IMR-90 (cell line): ENCODE results near the gene HEATR9. TPM values are rescaled to one million over a fixed set of nuclear protein-coding genes. Genes with fewer than 3 reads are reported as not detected.

Experiments used
- ATAC-seq: fragments of 200-7000 bp; cut with Tn5 transposase; 2 replicates; pipeline ENCODE4 v1.9.1; 2020; ENCODE audit warnings: low read depth, mild to moderate bottlenecking, moderate library complexity
- BruUV-seq: library from RNA; stranded (reverse); fragments of 400-500 nt; replicated peaks from 2 replicates; lab custom pipeline; 2021; lab: Mats Ljungman, UMichigan
- CTCF ChIA-PET: fragments of 300-600 bp; formaldehyde crosslinking; extraction: SDS; loops from one replicate; lab custom pipeline; 2021; ENCODE audit warnings: antibody characterized with exemption; lab: Yijun Ruan, JAX
- POLR2A ChIA-PET: fragments of 300-600 bp; sonication (Branson Sonifier 250); formaldehyde crosslinking; loops from one replicate; lab custom pipeline; 2022; ENCODE audit warnings: antibody characterized with exemption; ENCODE audit not compliant: unreplicated experiment; lab: Charles Lee
- DNase-seq: peaks from one replicate; pipeline ENCODE4 v3.0.0; 2013
- H2AFZ ChIP-seq: replicated peaks from 2 replicates; pipeline ENCODE3; 2013; ENCODE audit warnings: low read length, mild to moderate bottlenecking; ENCODE audit not compliant: poor library complexity
- H2AK5ac ChIP-seq: 2 replicates; pipeline ENCODE4 v1.6.1; 2013; ENCODE audit warnings: low read depth, low read length, inconsistent platforms
- H2AK9ac ChIP-seq: replicated peaks from 2 replicates; pipeline ENCODE3; 2013; ENCODE audit warnings: mild to moderate bottlenecking, low read depth, low read length, moderate library complexity; ENCODE audit not compliant: poor library complexity
- H2BK120ac ChIP-seq: 2 replicates; pipeline ENCODE4 v1.6.1; 2013; ENCODE audit warnings: low read depth, low read length, inconsistent platforms
- H2BK15ac ChIP-seq: 3 replicates; pipeline ENCODE4 v1.6.1; 2013; ENCODE audit warnings: low read depth, low read length, inconsistent platforms
- H2BK20ac ChIP-seq: 2 replicates; pipeline ENCODE4 v1.6.1; 2013; ENCODE audit warnings: low read depth, mild to moderate bottlenecking, inconsistent platforms, low read length, moderate library complexity
- H2BK5ac ChIP-seq: 2 replicates; pipeline ENCODE4 v1.6.1; 2013; ENCODE audit warnings: mild to moderate bottlenecking, low read depth, low read length, inconsistent platforms; ENCODE audit not compliant: poor library complexity, severe bottlenecking
- H3K14ac ChIP-seq: replicated peaks from 2 replicates; pipeline ENCODE4 v1.6.1; 2013; ENCODE audit warnings: low read depth, low read length, inconsistent platforms
- H3K18ac ChIP-seq: 2 replicates; pipeline ENCODE4 v1.6.1; 2013; ENCODE audit warnings: low read depth, low read length, control low read depth
- H3K23ac ChIP-seq: 2 replicates; pipeline ENCODE4 v1.6.1; 2013; ENCODE audit warnings: low read depth, low read length, inconsistent platforms
- H3K27ac ChIP-seq: 2 replicates; pipeline ENCODE4 v1.5.1; 2013; ENCODE audit warnings: mild to moderate bottlenecking, control low read depth, low read length; ENCODE audit not compliant: insufficient read depth
- H3K27me3 ChIP-seq: 2 replicates; pipeline ENCODE4 v1.6.1; 2013; ENCODE audit warnings: low read length; ENCODE audit not compliant: control insufficient read depth, insufficient read depth
- H3K36me3 ChIP-seq: 2 replicates; pipeline ENCODE4 v1.6.1; 2013; ENCODE audit warnings: low read length, mixed read lengths; ENCODE audit not compliant: control insufficient read depth, insufficient read depth
- H3K4ac ChIP-seq: 2 replicates; pipeline ENCODE4 v1.6.1; 2013; ENCODE audit warnings: low read depth, low read length, inconsistent platforms
- H3K4me1 ChIP-seq: 2 replicates; pipeline ENCODE4 v1.6.1; 2013; ENCODE audit warnings: low read length, mixed read lengths; ENCODE audit not compliant: control insufficient read depth, insufficient read depth
- H3K4me2 ChIP-seq: 2 replicates; pipeline ENCODE4 v1.6.1; 2013; ENCODE audit warnings: low read depth, mild to moderate bottlenecking, control low read depth, low read length, moderate library complexity
- H3K4me3 ChIP-seq: 2 replicates; pipeline ENCODE4 v1.5.1; 2013; ENCODE audit warnings: low read depth, mild to moderate bottlenecking, control low read depth, low read length, moderate library complexity; ENCODE audit not compliant: insufficient read depth
- H3K56ac ChIP-seq: 2 replicates; pipeline ENCODE4 v1.6.1; 2013; ENCODE audit warnings: low read length, inconsistent platforms; ENCODE audit not compliant: insufficient read depth; ENCODE audit errors: extremely low read depth
- H3K79me1 ChIP-seq, 2 experiments: 2 replicates each; pipeline ENCODE4 v1.6.1; 2013; ENCODE audit warnings: low read length in 2 of 2, inconsistent platforms in 1 of 2, low read depth in 1 of 2
- H3K9ac ChIP-seq: 2 replicates; pipeline ENCODE4 v1.6.1; 2013; ENCODE audit warnings: low read depth, low read length, control low read depth
- H3K9me1 ChIP-seq: 2 replicates; pipeline ENCODE4 v1.6.1; 2013; ENCODE audit warnings: low read length, inconsistent platforms; ENCODE audit not compliant: insufficient read depth
- H3K9me3 ChIP-seq: 2 replicates; pipeline ENCODE4 v1.6.1; 2013; ENCODE audit warnings: low read length; ENCODE audit not compliant: control insufficient read depth, insufficient read depth
- H4K20me1 ChIP-seq: 2 replicates; pipeline ENCODE4 v1.6.1; 2013; ENCODE audit warnings: low read length, inconsistent platforms; ENCODE audit not compliant: insufficient read depth
- H4K5ac ChIP-seq: 2 replicates; pipeline ENCODE4 v1.6.1; 2013; ENCODE audit warnings: mild to moderate bottlenecking, low read depth, low read length, control low read depth
- H4K8ac ChIP-seq, 2 experiments: 2 replicates each; pipeline ENCODE4 v1.6.1; 2013; ENCODE audit warnings: low read depth in 2 of 2, low read length in 2 of 2, control low read depth in 1 of 2, inconsistent platforms in 1 of 2
- H4K91ac ChIP-seq: 2 replicates; pipeline ENCODE4 v1.6.1; 2013; ENCODE audit warnings: low read depth, low read length, inconsistent platforms; ENCODE audit not compliant: insufficient read depth
- BHLHE40 ChIP-seq: fragments of 150-350 bp; IDR thresholded peaks from 2 replicates; pipeline ENCODE4 v1.6.1; 2016; ENCODE audit warnings: mild to moderate bottlenecking, low read depth, low read length
- CEBPB ChIP-seq: IDR thresholded peaks from 2 replicates; pipeline ENCODE4 v1.6.1; 2012; ENCODE audit warnings: low read depth, low read length, improper control_type of control experiment
- CHD1 ChIP-seq: IDR thresholded peaks from 2 replicates; pipeline ENCODE4 v1.6.1; 2012; ENCODE audit warnings: low read depth, low read length, improper control_type of control experiment
- CTCF ChIP-seq: conservative IDR thresholded peaks from 2 replicates; pipeline ENCODE4 v1.5.1; 2012; ENCODE audit warnings: mild to moderate bottlenecking, low read depth, low read length, improper control_type of control experiment
- ELK1 ChIP-seq: fragments of 150-350 bp; IDR thresholded peaks from 2 replicates; pipeline ENCODE4 v1.6.1; 2016; ENCODE audit warnings: low read depth, mild to moderate bottlenecking, low read length, moderate library complexity, borderline replicate concordance
- FOS ChIP-seq: fragments of 150-350 bp; IDR thresholded peaks from 2 replicates; pipeline ENCODE4 v1.6.1; 2016; ENCODE audit warnings: low read depth, low read length
- MAFK ChIP-seq: IDR thresholded peaks from 2 replicates; pipeline ENCODE4 v1.6.1; 2012; ENCODE audit warnings: low read depth, low read length, improper control_type of control experiment
- MAZ ChIP-seq: IDR thresholded peaks from 2 replicates; pipeline ENCODE4 v1.6.1; 2012; ENCODE audit warnings: low read depth, mild to moderate bottlenecking, low read length, improper control_type of control experiment, moderate library complexity, borderline replicate concordance
- MXI1 ChIP-seq: IDR thresholded peaks from 2 replicates; pipeline ENCODE4 v1.6.1; 2012; ENCODE audit warnings: low read depth, mild to moderate bottlenecking, low read length, moderate library complexity, borderline replicate concordance
- NFE2L2 ChIP-seq: fragments of 150-350 bp; IDR thresholded peaks from 2 replicates; pipeline ENCODE4 v1.6.1; 2016; ENCODE audit warnings: low read depth, mild to moderate bottlenecking, low read length
- POLR2A ChIP-seq: IDR thresholded peaks from 2 replicates; pipeline ENCODE4 v1.6.1; 2012; ENCODE audit warnings: mild to moderate bottlenecking, low read depth, low read length
- RAD21 ChIP-seq: IDR thresholded peaks from 2 replicates; pipeline ENCODE4 v1.6.1; 2012; ENCODE audit warnings: low read length, improper control_type of control experiment
- RCOR1 ChIP-seq: IDR thresholded peaks from 2 replicates; pipeline ENCODE4 v1.6.1; 2012; ENCODE audit warnings: mild to moderate bottlenecking, low read length, improper control_type of control experiment; ENCODE audit not compliant: insufficient replicate concordance
- RFX5 ChIP-seq: IDR thresholded peaks from 2 replicates; pipeline ENCODE4 v1.8.0; 2012; ENCODE audit warnings: low read depth, mild to moderate bottlenecking, low read length, moderate library complexity
- SMC3 ChIP-seq: fragments of 150-350 bp; IDR thresholded peaks from 2 replicates; pipeline ENCODE4 v1.6.1; 2016; ENCODE audit warnings: low read depth, mild to moderate bottlenecking, antibody characterized with exemption, low read length, moderate library complexity
- WGBS, 2 experiments: methylation state at CpG; one replicate each; pipeline versions ENCODE4 v1.1.5 to v1.1.7; 2013; ENCODE audit warnings: missing lambda C conversion rate in 2 of 2; ENCODE audit not compliant: insufficient read length in 1 of 2; ENCODE audit errors: extremely low coverage in 2 of 2; 5-methylcytosine and 5-hydroxymethylcytosine counted together
- dilution Hi-C: fragments of 300-500 bp; cut with HindIII; formaldehyde crosslinking; loops from one replicate; pipeline ENCODE4 v1.14.3; 2018; ENCODE audit warnings: low sequenced_read_pairs; ENCODE audit not compliant: unreplicated experiment
- in situ Hi-C: fragments of 300-500 bp; cut with MboI; formaldehyde crosslinking; loops from 3 replicates; pipeline ENCODE4 v1.14.3; 2019; ENCODE audit warnings: low sequenced_read_pairs, inconsistent platforms, mixed read lengths
- intact Hi-C: fragments of 100-400 bp; cut with micrococcal nuclease; formaldehyde crosslinking; loops from 2 replicates; pipeline ENCODE4 v1.10.0; 2022
- polyA plus RNA-seq, 3 experiments: library from polyadenylated mRNA; depleted of rRNA; stranded (reverse); fragments of >200 nt; gene quantifications; 2 replicates each; pipeline ENCODE4 v1.2.3, GENCODE V29; 2012; ENCODE audit warnings: low replicate concordance in 1 of 3
- total RNA-seq: library from RNA; depleted of rRNA; stranded (reverse); fragments of >200 nt; gene quantifications from 2 replicates; pipeline ENCODE4 v1.2.3, GENCODE V29; 2012
- TF ChIP-seq, protein P1 (sequence below): fragments of 150-350 bp; IDR thresholded peaks from 2 replicates; pipeline ENCODE4 v1.6.1; 2017; ENCODE audit warnings: mild to moderate bottlenecking, antibody characterized with exemption, low read length, low read depth

Gene HEATR9
- total and polyA plus RNA-seq, 2 of the 4 experiments (the other 2 are of a cell fraction), result not detected

GRCh38 chr17:35894206-35894605 is 25.5 kb upstream of the HEATR9 start:
- peaks cover 2% of the 10 kb centered on the region for H3K27me3 ChIP-seq
- H2AK5ac ChIP-seq, result no peak overlapping the region
- no peak overlapping the region for H3K4me3 ChIP-seq
- H2BK5ac ChIP-seq, result no peak overlapping the region
- H3K4me2 ChIP-seq, result no peak overlapping the region
- 40% methylated on average over 1 of the region's 7 CpGs; no CpG with 5 or more reads in 1 of the 2 experiments for WGBS, 2 experiments
- no peak overlapping the region for H3K56ac ChIP-seq
- no peaks in the 10 kb centered on the region for H3K36me3 ChIP-seq
- no peak for DNase-seq
- H3K4me1 ChIP-seq, result no peaks in the 10 kb centered on the region
- no peak overlapping the region for H2BK15ac ChIP-seq
- H2BK120ac ChIP-seq, result no peak overlapping the region
- no peaks in the 10 kb centered on the region for H3K9me3 ChIP-seq
- intact Hi-C loops (no loop called here), dilution Hi-C loops (no loop called here), in situ Hi-C loops (no loop called here)
- no peak overlapping the region for H4K8ac ChIP-seq
- ChIA-PET POLR2A (no interaction called here), CTCF (no interaction called here)
- H4K5ac ChIP-seq, result no peak overlapping the region
- no peak overlapping the region for H3K27ac ChIP-seq
- no TSS peak for BruUV-seq
- no peaks in the 10 kb centered on the region; the same call in 1 of the 2 replicates for H3K9me1 ChIP-seq
- H4K20me1 ChIP-seq, result no peaks in the 10 kb centered on the region
- H3K18ac ChIP-seq, result no peak overlapping the region
- TF ChIP-seq MAZ (no peak), CTCF (no peak), RCOR1 (no peak), NFE2L2 (no peak), CHD1 (no peak), SMC3 (no peak), MAFK (no peak), RFX5 (no peak), ELK1 (no peak), RAD21 (no peak), POLR2A (no peak), FOS (no peak), CEBPB (no peak), BHLHE40 (no peak), MXI1 (no peak)
- TF ChIP-seq, protein P1, sequence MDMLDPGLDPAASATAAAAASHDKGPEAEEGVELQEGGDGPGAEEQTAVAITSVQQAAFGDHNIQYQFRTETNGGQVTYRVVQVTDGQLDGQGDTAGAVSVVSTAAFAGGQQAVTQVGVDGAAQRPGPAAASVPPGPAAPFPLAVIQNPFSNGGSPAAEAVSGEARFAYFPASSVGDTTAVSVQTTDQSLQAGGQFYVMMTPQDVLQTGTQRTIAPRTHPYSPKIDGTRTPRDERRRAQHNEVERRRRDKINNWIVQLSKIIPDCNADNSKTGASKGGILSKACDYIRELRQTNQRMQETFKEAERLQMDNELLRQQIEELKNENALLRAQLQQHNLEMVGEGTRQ, result no peak
- H3K79me1 ChIP-seq, result no peaks in the 10 kb centered on the region
- H3K23ac ChIP-seq, result no peak overlapping the region
- H2AK9ac ChIP-seq, result no peak overlapping the region
- H4K91ac ChIP-seq, result no peak overlapping the region
- H2AFZ ChIP-seq, result no peak overlapping the region
- no peak overlapping the region for H3K9ac ChIP-seq
- no peak overlapping the region for H3K4ac ChIP-seq
- no peak for ATAC-seq
- H3K14ac ChIP-seq, result no peak overlapping the region
- no peak overlapping the region for H2BK20ac ChIP-seq
